GM23248 (cell line): Measurements from ENCODE around the gene IFNA2. TPM values are rescaled to one million over a fixed set of nuclear protein-coding genes. Genes with fewer than 3 reads are reported as not detected.

ENCODE experiments used
- DNase-seq: peaks from one replicate; pipeline ENCODE4 v3.0.0-alpha.2; 2015
- H2AFZ ChIP-seq: fragments of 200-600 bp; sonication (generic); 2 replicates; pipeline ENCODE4 v1.6.1; 2016; ENCODE audit warnings: antibody characterized with exemption
- H3F3A ChIP-seq: fragments of 200-600 bp; sonication (generic); 2 replicates; pipeline ENCODE4 v1.6.1; 2016; ENCODE audit warnings: mild to moderate bottlenecking, antibody characterized with exemption, mixed run types; ENCODE audit not compliant: insufficient read depth
- H3K27ac ChIP-seq: fragments of 200-600 bp; sonication (generic); 2 replicates; pipeline ENCODE4 v1.5.1; 2016; ENCODE audit warnings: mild to moderate bottlenecking
- H3K27me3 ChIP-seq: fragments of 200-600 bp; sonication (generic); replicated peaks from 2 replicates; pipeline ENCODE4 v1.6.1; 2016; ENCODE audit warnings: mild to moderate bottlenecking; ENCODE audit not compliant: insufficient read depth
- H3K36me3 ChIP-seq: fragments of 200-600 bp; sonication (generic); 2 replicates; pipeline ENCODE4 v1.6.1; 2016; ENCODE audit warnings: low read depth, mild to moderate bottlenecking
- H3K4me1 ChIP-seq: fragments of 200-600 bp; sonication (generic); 2 replicates; pipeline ENCODE4 v1.6.1; 2016; ENCODE audit warnings: mild to moderate bottlenecking; ENCODE audit not compliant: insufficient read depth
- H3K4me2 ChIP-seq: fragments of 200-600 bp; sonication (generic); one replicate; pipeline ENCODE4 v1.6.1; 2016; ENCODE audit warnings: mild to moderate bottlenecking; ENCODE audit not compliant: unreplicated experiment
- H3K4me3 ChIP-seq: fragments of 200-600 bp; sonication (generic); 2 replicates; pipeline ENCODE4 v1.5.1; 2016; ENCODE audit warnings: mild to moderate bottlenecking
- H3K79me2 ChIP-seq: fragments of 200-600 bp; sonication (generic); 2 replicates; pipeline ENCODE4 v1.6.1; 2016; ENCODE audit warnings: mild to moderate bottlenecking; ENCODE audit not compliant: insufficient read depth
- H3K9ac ChIP-seq: fragments of 200-600 bp; sonication (generic); 2 replicates; pipeline ENCODE4 v1.6.1; 2016; ENCODE audit warnings: mild to moderate bottlenecking
- H3K9me2 ChIP-seq: fragments of 200-600 bp; sonication (generic); 2 replicates; pipeline ENCODE4 v1.6.1; 2016; ENCODE audit warnings: mixed run types, mild to moderate bottlenecking, moderate library complexity; ENCODE audit not compliant: insufficient read depth
- H3K9me3 ChIP-seq: fragments of 200-600 bp; sonication (generic); one replicate; pipeline ENCODE4 v1.6.1; 2017; ENCODE audit warnings: low read depth
- H4K20me1 ChIP-seq: fragments of 200-600 bp; sonication (generic); 2 replicates; pipeline ENCODE4 v1.6.0; 2016; ENCODE audit not compliant: insufficient read depth
- EZH2 ChIP-seq: fragments of 200-600 bp; sonication (generic); IDR thresholded peaks from 2 replicates; pipeline ENCODE4 v1.6.1; 2018; ENCODE audit warnings: antibody characterized with exemption, mild to moderate bottlenecking; ENCODE audit not compliant: insufficient read depth, poor library complexity, severe bottlenecking
- EZH2phosphoT487 ChIP-seq: fragments of 200-600 bp; sonication (generic); IDR thresholded peaks from 2 replicates; pipeline ENCODE4 v1.6.1; 2018; ENCODE audit warnings: antibody characterized with exemption, moderate library complexity, mild to moderate bottlenecking, low read depth; ENCODE audit not compliant: insufficient read depth
- WGBS, 2 experiments: methylation state at CpG; one replicate each; pipeline ENCODE4 v1.1.6; 2015 to 2017; ENCODE audit warnings: low lambda C conversion rate in 2 of 2, low coverage in 1 of 2; ENCODE audit errors: missing lambda C conversion rate in 2 of 2; 5-methylcytosine and 5-hydroxymethylcytosine counted together
- in situ Hi-C: fragments of 300-500 bp; cut with MboI; formaldehyde crosslinking; loops from 2 replicates; pipeline ENCODE4 v1.15.0; 2020
- polyA plus RNA-seq: library from polyadenylated mRNA; unstranded; fragments of >200 nt; fragmentation: Nextera tagmentation; extraction: Ambion mirVana; gene quantifications from 2 replicates; pipeline ENCODE4 v1.2.1, GENCODE V29; 2016
- total RNA-seq: library from RNA; depleted of rRNA; stranded (reverse); fragments of >200 nt; shearing (Covaris generic); gene quantifications from 2 replicates; pipeline ENCODE4 v1.2.3, GENCODE V29; 2014

The IFNA2 gene
- total and polyA plus RNA-seq, 2 experiments from 2014 or later = not detected

- H3F3A ChIP-seq = no peaks in the 10 kb centered on the region
- WGBS, 2 experiments = 50 to 61% methylated on average over 1 of the region's 1 CpG
- H3K79me2 ChIP-seq = no peaks in the 10 kb centered on the region
- no peaks in the 10 kb centered on the region for H4K20me1 ChIP-seq
- in situ Hi-C loops = no loop called here
- H3K4me2 ChIP-seq = no peak within 1 kb of the TSS
- no peak for DNase-seq
- H3K27ac ChIP-seq = no peak within 1 kb of the TSS
- no peaks in the 10 kb centered on the region for H3K36me3 ChIP-seq
- H3K4me1 ChIP-seq = no peaks in the 10 kb centered on the region
- TF ChIP-seq EZH2phosphoT487 (no peak), EZH2 (no peak)
- H3K9ac ChIP-seq = no peak within 1 kb of the TSS
- no peaks in the 10 kb centered on the region for H3K9me3 ChIP-seq
- peaks cover 55% of the 10 kb centered on the region for H3K27me3 ChIP-seq
- H3K4me3 ChIP-seq = no peak within 1 kb of the TSS
- H2AFZ ChIP-seq = no peak within 1 kb of the TSS
- no peaks in the 10 kb centered on the region for H3K9me2 ChIP-seq
These were observed 34.4 kb downstream of the IFNA2 start, which contains the start of gene IFNA6 for GRCh38 chr9:21350787-21351186. IFNA6 (minus strand) TSS chr9:21350887; CDS start chr9:21350887, 0 bp downstream.

- Histone ChIP-seq H3K79me2 (no peaks in the 10 kb centered on the region), H3K27ac (no peak overlapping the region), H3K4me1 (no peaks in the 10 kb centered on the region), H3K36me3 (no peaks in the 10 kb centered on the region), H3K4me2 (no peak overlapping the region), H3K27me3 (peaks cover 39% of the 10 kb centered on the region), H3F3A (no peaks in the 10 kb centered on the region), H4K20me1 (no peaks in the 10 kb centered on the region), H3K9me3 (no peaks in the 10 kb centered on the region), H3K9me2 (no peaks in the 10 kb centered on the region), H3K9ac (no peak overlapping the region), H3K4me3 (no peak overlapping the region), H2AFZ (no peak overlapping the region)
- TF ChIP-seq EZH2 (no peak), EZH2phosphoT487 (no peak)
- in situ Hi-C loops = no loop called here
- DNase-seq = no peak
- 27 to 32% methylated on average over 3 of the region's 3 CpGs for WGBS, 2 experiments
These were observed 36.7 kb downstream of the IFNA2 start for GRCh38 chr9:21348430-21348970.

GRCh38 chr9:21340735-21341134, 44.5 kb downstream of the IFNA2 start:
- Histone ChIP-seq H3F3A (no peaks in the 10 kb centered on the region), H3K27me3 (0 out of 2 replicates have a peak, but pooled peaks cover 3% of the 10 kb centered on the region), H3K4me2 (no peak overlapping the region), H3K9me3 (no peaks in the 10 kb centered on the region), H3K9ac (no peak overlapping the region), H3K36me3 (no peaks in the 10 kb centered on the region), H3K4me3 (no peak overlapping the region), H2AFZ (no peak overlapping the region), H3K4me1 (peaks cover 4% of the 10 kb centered on the region), H4K20me1 (no peaks in the 10 kb centered on the region), H3K27ac (no peak overlapping the region), H3K9me2 (no peaks in the 10 kb centered on the region), H3K79me2 (peaks cover 1% of the 10 kb centered on the region; the same call in 1 of the 2 replicates)
- no peak for DNase-seq
- in situ Hi-C loops = no loop called here
- TF ChIP-seq EZH2phosphoT487 = no peak
- TF ChIP-seq EZH2 = no peak
- WGBS, 2 experiments = 82 to 83% methylated on average over 4 of the region's 4 CpGs

- Histone ChIP-seq H3K4me3 (no peak overlapping the region), H3K4me1 (peaks cover 34% of the 10 kb centered on the region), H3K27ac (no peak overlapping the region), H3K9me3 (no peaks in the 10 kb centered on the region), H3K9me2 (no peaks in the 10 kb centered on the region; the same call in 1 of the 2 replicates), H4K20me1 (peaks cover 2% of the 10 kb centered on the region; the same call in 1 of the 2 replicates), H3F3A (no peaks in the 10 kb centered on the region), H3K79me2 (peaks cover 42% of the 10 kb centered on the region), H2AFZ (peak overlapping the region; percentile 97), H3K4me2 (no peak overlapping the region), H3K36me3 (no peaks in the 10 kb centered on the region; the same call in 1 of the 2 replicates), H3K9ac (no peak overlapping the region), H3K27me3 (no peaks in the 10 kb centered on the region)
- TF ChIP-seq EZH2 = no peak
- no peak for TF ChIP-seq EZH2phosphoT487
- in situ Hi-C loops = no loop called here
- DNase-seq = no peak
These were observed 48.7 kb downstream of the IFNA2 start for GRCh38 chr9:21336457-21336856.
